Measurements from ENCODE around the gene CFB. TPM values are rescaled to one million over a fixed set of nuclear protein-coding genes. Genes with fewer than 3 reads are reported as not detected.
A peak's percentile ranks its signal among the peaks of the same experiment; 100 is the strongest.

Gene CFB
- total RNA-seq, 4 donors from 2014 or later: 23.1 to 183 (median 89.9) TPM

- TF ChIP-seq POLR2A (IDR thresholded peaks at IDR 0.05) (no peak), CTCF (IDR thresholded peaks at IDR 0.05) (no peak)
- no peak for DNase-seq
- H3K36me3 ChIP-seq: peaks cover 0 to 21% (median 0%) of the 10 kb centered on the region in 3 donors
- H3K4me3 ChIP-seq: no peak overlapping the region
- no peaks in the 10 kb centered on the region for H3K9me3 ChIP-seq
- H3K27me3 ChIP-seq: no peaks in the 10 kb centered on the region
- H3K27ac ChIP-seq: no peak overlapping the region
- peaks cover 0 to 20% (median 2%) of the 10 kb centered on the region in 4 donors for H3K4me1 ChIP-seq
Observed at GRCh38 chr6:31948306-31948705, 2.4 kb downstream of the CFB start.

- Histone ChIP-seq H3K9me3 (no peaks in the 10 kb centered on the region), H3K4me1 (peaks cover 0 to 20% (median 2%) of the 10 kb centered on the region in 4 donors), H3K27me3 (no peaks in the 10 kb centered on the region), H3K36me3 (peaks cover 0 to 27% (median 0%) of the 10 kb centered on the region in 3 donors), H3K4me3 (no peak overlapping the region), H3K27ac (no peak overlapping the region)
- TF ChIP-seq POLR2A (IDR thresholded peaks at IDR 0.05) (no peak), CTCF (IDR thresholded peaks at IDR 0.05) (no peak)
- DNase-seq: peak in 1 of 3 donors; percentile 30
Observed at GRCh38 chr6:31948753-31949413, 3.0 kb downstream of the CFB start.

GRCh38 chr6:31949926-31950548, 4.1 kb downstream of the CFB start:
- peaks cover 0 to 14% (median 1%) of the 10 kb centered on the region in 4 donors for H3K4me1 ChIP-seq
- no peak for DNase-seq
- no peak overlapping the region for H3K27ac ChIP-seq
- no peak overlapping the region for H3K4me3 ChIP-seq
- no peaks in the 10 kb centered on the region for H3K9me3 ChIP-seq
- H3K27me3 ChIP-seq: no peaks in the 10 kb centered on the region
- no peak for TF ChIP-seq CTCF (IDR thresholded peaks at IDR 0.05)
- no peak for TF ChIP-seq POLR2A (IDR thresholded peaks at IDR 0.05)
- H3K36me3 ChIP-seq: peaks cover 0 to 38% (median 0%) of the 10 kb centered on the region in 3 donors

GRCh38 chr6:31952140-31952805, 6.4 kb downstream of the CFB start:
- peak; percentile 35 to 75 (median 70) for TF ChIP-seq CTCF (IDR thresholded peaks at IDR 0.05)
- no peak for TF ChIP-seq POLR2A (IDR thresholded peaks at IDR 0.05)
- H3K36me3 ChIP-seq: peaks cover 0 to 56% (median 0%) of the 10 kb centered on the region in 3 donors
- H3K27me3 ChIP-seq: no peaks in the 10 kb centered on the region
- peak; percentile 31 to 82 (median 74) for DNase-seq
- no peaks in the 10 kb centered on the region for H3K4me1 ChIP-seq
- H3K4me3 ChIP-seq: no peak overlapping the region
- no peaks in the 10 kb centered on the region for H3K9me3 ChIP-seq
- peak overlapping the region in 1 of 4 donors; percentile 17 for H3K27ac ChIP-seq

GRCh38 chr6:31952890-31953289, 7.0 kb downstream of the CFB start:
- H3K27ac ChIP-seq: peak overlapping the region in 1 of 4 donors; percentile 17
- peaks cover 0 to 56% (median 0%) of the 10 kb centered on the region in 3 donors for H3K36me3 ChIP-seq
- no peak for TF ChIP-seq CTCF (IDR thresholded peaks at IDR 0.05)
- TF ChIP-seq POLR2A (IDR thresholded peaks at IDR 0.05): no peak
- H3K4me1 ChIP-seq: peaks cover 0 to 5% (median under 1%) of the 10 kb centered on the region in 4 donors
- no peak for DNase-seq
- no peaks in the 10 kb centered on the region for H3K9me3 ChIP-seq
- no peak overlapping the region for H3K4me3 ChIP-seq
- no peaks in the 10 kb centered on the region for H3K27me3 ChIP-seq

All from Peyer's patch (tissue), 4 donors.